GM12892 (cell line): Measurements from ENCODE around the gene ZKSCAN8.

ENCODE experiments used
- POLR2A ChIP-seq: IDR thresholded peaks from 2 replicates; pipeline ENCODE4 v1.6.1; 2011; ENCODE audit warnings: low read depth, low read length, control low read depth
- POLR2AphosphoS5 ChIP-seq: IDR thresholded peaks from 2 replicates; pipeline ENCODE4 v1.6.1; 2011; ENCODE audit warnings: low read depth, low read length, control low read depth

DNA sequence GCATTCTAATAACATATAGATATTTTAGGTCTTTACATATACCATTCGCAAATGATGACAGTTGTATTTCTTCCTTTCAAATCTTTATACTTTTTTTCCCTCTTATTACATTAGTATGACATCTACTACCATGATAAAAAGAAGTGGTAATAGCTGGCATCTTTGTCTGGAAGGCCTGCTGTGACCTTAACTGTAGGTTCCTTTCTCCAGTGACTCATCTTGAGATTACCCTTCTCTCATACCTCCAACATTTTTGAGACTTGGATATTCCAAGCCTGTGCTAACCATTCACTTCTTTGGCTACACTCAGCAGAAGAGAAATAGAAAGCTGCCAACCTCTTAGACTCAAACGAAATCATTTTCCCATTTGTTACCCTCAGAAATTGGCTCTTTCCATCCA lies 30.3 kb downstream of the ZKSCAN8 start:
- TF ChIP-seq POLR2A (no peak), POLR2AphosphoS5 (no peak)
